Neural cell (in vitro differentiated cells): ENCODE results near the gene SLC22A16.

Experiments used
- CTCF ChIP-seq: fragments of 450-650 bp; IDR thresholded peaks from 2 replicates; pipeline ENCODE4 v1.5.1; 2014; ENCODE audit warnings: antibody characterized with exemption, mild to moderate bottlenecking, moderate library complexity; ENCODE audit not compliant: poor library complexity, severe bottlenecking
- EP300 ChIP-seq: fragments of 450-650 bp; conservative IDR thresholded peaks from 2 replicates; pipeline ENCODE4 v1.6.1; 2014; ENCODE audit warnings: antibody characterized with exemption, mild to moderate bottlenecking, moderate library complexity; ENCODE audit not compliant: poor library complexity, severe bottlenecking
- EZH2 ChIP-seq: fragments of 200-600, 300-800 bp; shearing (Covaris generic), sonication (generic); IDR thresholded peaks from 2 replicates; pipeline ENCODE4 v1.6.1; 2014; ENCODE audit warnings: antibody characterized with exemption, low read length, borderline replicate concordance, mild to moderate bottlenecking; ENCODE audit not compliant: insufficient read depth, poor library complexity, severe bottlenecking
- MXI1 ChIP-seq: fragments of 450-650 bp; conservative IDR thresholded peaks from 2 replicates; pipeline ENCODE4 v1.6.1; 2014; ENCODE audit warnings: antibody characterized with exemption, mild to moderate bottlenecking; ENCODE audit not compliant: poor library complexity, severe bottlenecking
- TAF1 ChIP-seq: IDR thresholded peaks from 2 replicates; pipeline ENCODE4 v1.6.1; 2012; ENCODE audit warnings: low read depth
- TF ChIP-seq, protein P1 (sequence below): IDR thresholded peaks from 2 replicates; pipeline ENCODE4 v1.6.1; 2012; ENCODE audit warnings: borderline replicate concordance

DNA sequence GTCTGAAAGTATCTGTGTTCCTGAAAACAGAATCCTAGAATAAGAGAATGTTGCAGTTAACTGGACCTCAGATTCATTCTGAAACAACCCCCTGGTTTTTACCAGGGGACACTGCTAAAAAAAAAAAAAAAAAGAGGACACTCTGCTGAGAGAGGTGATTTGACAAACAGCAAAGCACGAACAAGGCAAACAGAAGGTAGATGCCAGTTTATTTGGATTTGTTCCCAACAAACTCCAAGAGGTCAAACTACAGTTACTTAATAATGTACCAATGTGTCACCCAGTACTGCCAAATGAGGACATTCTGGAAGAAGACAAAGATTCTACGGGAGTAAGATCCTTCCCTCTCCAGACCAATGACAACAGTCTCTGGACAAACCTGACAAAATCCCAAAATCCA is 40.6 kb upstream of the SLC22A16 start:
- TF ChIP-seq EP300 (no peak), CTCF (no peak), EZH2 (no peak), MXI1 (no peak), TAF1 (no peak)
- TF ChIP-seq, protein P1, sequence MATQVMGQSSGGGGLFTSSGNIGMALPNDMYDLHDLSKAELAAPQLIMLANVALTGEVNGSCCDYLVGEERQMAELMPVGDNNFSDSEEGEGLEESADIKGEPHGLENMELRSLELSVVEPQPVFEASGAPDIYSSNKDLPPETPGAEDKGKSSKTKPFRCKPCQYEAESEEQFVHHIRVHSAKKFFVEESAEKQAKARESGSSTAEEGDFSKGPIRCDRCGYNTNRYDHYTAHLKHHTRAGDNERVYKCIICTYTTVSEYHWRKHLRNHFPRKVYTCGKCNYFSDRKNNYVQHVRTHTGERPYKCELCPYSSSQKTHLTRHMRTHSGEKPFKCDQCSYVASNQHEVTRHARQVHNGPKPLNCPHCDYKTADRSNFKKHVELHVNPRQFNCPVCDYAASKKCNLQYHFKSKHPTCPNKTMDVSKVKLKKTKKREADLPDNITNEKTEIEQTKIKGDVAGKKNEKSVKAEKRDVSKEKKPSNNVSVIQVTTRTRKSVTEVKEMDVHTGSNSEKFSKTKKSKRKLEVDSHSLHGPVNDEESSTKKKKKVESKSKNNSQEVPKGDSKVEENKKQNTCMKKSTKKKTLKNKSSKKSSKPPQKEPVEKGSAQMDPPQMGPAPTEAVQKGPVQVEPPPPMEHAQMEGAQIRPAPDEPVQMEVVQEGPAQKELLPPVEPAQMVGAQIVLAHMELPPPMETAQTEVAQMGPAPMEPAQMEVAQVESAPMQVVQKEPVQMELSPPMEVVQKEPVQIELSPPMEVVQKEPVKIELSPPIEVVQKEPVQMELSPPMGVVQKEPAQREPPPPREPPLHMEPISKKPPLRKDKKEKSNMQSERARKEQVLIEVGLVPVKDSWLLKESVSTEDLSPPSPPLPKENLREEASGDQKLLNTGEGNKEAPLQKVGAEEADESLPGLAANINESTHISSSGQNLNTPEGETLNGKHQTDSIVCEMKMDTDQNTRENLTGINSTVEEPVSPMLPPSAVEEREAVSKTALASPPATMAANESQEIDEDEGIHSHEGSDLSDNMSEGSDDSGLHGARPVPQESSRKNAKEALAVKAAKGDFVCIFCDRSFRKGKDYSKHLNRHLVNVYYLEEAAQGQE, result no peak
